ENCODE measurements around the gene DNER.

- TF ChIP-seq CTCF (IDR thresholded peaks at IDR 0.05; ENCODE audit: extremely low read depth in 1 of 2, insufficient read depth in 1 of 2, low read depth in 1 of 2, low read length in 2 of 2) (no peak), GATA2 (IDR thresholded peaks at IDR 0.05; ENCODE audit: insufficient read depth, insufficient read length, low read depth, low read length) (no peak)
These were observed 394.8 kb downstream of the DNER start for GRCh38 chr2:229319558-229319957.
